GM12892 (cell line): ENCODE results near the gene SOX18.

ENCODE experiments used
- POLR2A ChIP-seq: IDR thresholded peaks from 2 replicates; pipeline ENCODE4 v1.6.1; 2011; ENCODE audit warnings: low read depth, low read length, control low read depth
- TAF1 ChIP-seq: IDR thresholded peaks from 2 replicates; pipeline ENCODE4 v1.6.1; 2011; ENCODE audit warnings: low read depth, mild to moderate bottlenecking, control low read depth, low read length, borderline replicate concordance

DNA sequence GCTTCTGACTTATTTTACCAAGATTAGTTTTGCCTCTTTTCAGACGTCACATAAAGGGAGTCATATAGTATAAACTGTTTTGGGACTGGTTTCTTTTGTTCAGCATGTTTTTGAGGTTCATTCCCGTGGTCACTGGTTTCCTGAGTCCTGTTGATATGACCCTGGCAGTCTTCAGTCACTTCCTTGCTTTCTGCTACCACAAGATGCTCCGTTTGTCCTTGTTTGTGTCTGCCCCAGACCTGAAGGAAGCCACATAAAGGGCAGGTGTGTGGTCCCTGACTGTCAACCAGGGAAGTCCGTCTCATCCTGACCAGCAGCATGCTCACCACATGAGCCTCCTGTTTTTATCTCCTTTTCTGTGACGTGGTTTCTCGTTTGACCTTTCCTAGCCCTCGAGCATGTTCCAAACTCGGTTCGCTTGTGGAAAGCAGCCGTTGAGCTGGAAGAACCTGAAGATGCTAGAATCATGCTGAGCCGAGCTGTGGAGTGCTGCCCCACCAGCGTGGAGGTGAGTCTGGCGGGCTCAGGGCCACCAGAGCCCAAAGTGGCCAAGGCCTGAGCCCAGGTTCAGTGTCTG, 39.5 kb downstream of the SOX18 start:
- TF ChIP-seq POLR2A (no peak), TAF1 (no peak)
